GM21381 (cell line): ENCODE results near the gene OTUB2.

Experiments used
- ATAC-seq: cut with Tn5 transposase; IDR thresholded peaks from one replicate; pipeline ENCODE4 v1.9.1; 2021; ENCODE audit warnings: mild to moderate bottlenecking, moderate library complexity; ENCODE audit not compliant: unreplicated experiment

The OTUB2 gene

GRCh38 chr14:94093418-94093817 is 67.3 kb downstream of the OTUB2 start:
- ATAC-seq, result no peak

- no peak for ATAC-seq
Measured at GRCh38 chr14:94097091-94097490, 71.0 kb downstream of the OTUB2 start.
